Muscle of arm (tissue), 12 donors: ENCODE data around the gene ASIC2. TPM values are rescaled to one million over a fixed set of nuclear protein-coding genes. Genes with fewer than 3 reads are reported as not detected.

Experiments
- DNase-seq: peaks from one replicate; pipeline ENCODE4 v3.0.0-alpha.2; 2013
- polyA plus RNA-seq, 12 donors: library from polyadenylated mRNA; unstranded; fragments of 120-200 nt; gene quantifications; one replicate each; pipeline ENCODE4 v1.2.1, GENCODE V29; 2013; ENCODE audit not compliant: insufficient read length in 12 of 12

The ASIC2 gene
- polyA plus RNA-seq, 12 donors = 0.08 to 0.79 (median 0.25) TPM; not detected in 3

- no peak for DNase-seq
These were observed 268.2 kb downstream of the ASIC2 start for GRCh38 chr17:33024688-33025486.

- DNase-seq = no peak
These were observed 269.3 kb downstream of the ASIC2 start for GRCh38 chr17:33023790-33024189.

- no peak for DNase-seq
These were observed 271.2 kb downstream of the ASIC2 start for GRCh38 chr17:33021731-33022408.

GRCh38 chr17:33019161-33019890 is 273.8 kb downstream of the ASIC2 start:
- no peak for DNase-seq

GRCh38 chr17:33017366-33017765 is 275.7 kb downstream of the ASIC2 start:
- no peak for DNase-seq

GRCh38 chr17:33016920-33017319 is 276.2 kb downstream of the ASIC2 start:
- no peak for DNase-seq

- DNase-seq = no peak
These were observed 277.3 kb downstream of the ASIC2 start for GRCh38 chr17:33015716-33016346.

GRCh38 chr17:33014751-33015150 is 278.3 kb downstream of the ASIC2 start:
- DNase-seq = no peak

- no peak for DNase-seq
These were observed 279.3 kb downstream of the ASIC2 start for GRCh38 chr17:33013596-33014375.

- DNase-seq = no peak
These were observed 280.5 kb downstream of the ASIC2 start for GRCh38 chr17:33012522-33013033.

- DNase-seq = no peak
These were observed 283.5 kb downstream of the ASIC2 start for GRCh38 chr17:33009636-33010035.

- no peak for DNase-seq
These were observed 285.9 kb downstream of the ASIC2 start for GRCh38 chr17:33007186-33007585.

- DNase-seq = no peak
These were observed 290.8 kb downstream of the ASIC2 start for GRCh38 chr17:33002246-33002645.

GRCh38 chr17:32998887-32999228 is 294.2 kb downstream of the ASIC2 start:
- no peak for DNase-seq

- DNase-seq = peak; percentile 70
These were observed 294.8 kb downstream of the ASIC2 start for GRCh38 chr17:32998111-32998886.

- DNase-seq = no peak
These were observed 297.6 kb downstream of the ASIC2 start for GRCh38 chr17:32995416-32996045.

GRCh38 chr17:32993977-32994376 is 299.1 kb downstream of the ASIC2 start:
- DNase-seq = no peak

GRCh38 chr17:32992321-32993033 is 300.6 kb downstream of the ASIC2 start:
- peak; percentile 19 for DNase-seq

GRCh38 chr17:32988481-32989101 is 304.5 kb downstream of the ASIC2 start:
- DNase-seq = no peak
